Neutrophil (primary cell): Measurements from ENCODE around the gene SDCCAG8.

Experiments
- H3K27ac ChIP-seq: fragments of 200-600 bp; sonication (generic); 2 replicates; pipeline ENCODE4 v1.5.1; 2016; ENCODE audit warnings: mild to moderate bottlenecking, moderate library complexity
- H3K27me3 ChIP-seq: fragments of 200-600 bp; sonication (generic); 2 replicates; pipeline ENCODE4 v1.6.0; 2016; ENCODE audit warnings: mild to moderate bottlenecking
- H3K36me3 ChIP-seq: fragments of 200-600 bp; sonication (generic); 2 replicates; pipeline ENCODE4 v1.5.1; 2017
- H3K4me1 ChIP-seq, 2 experiments: fragments of 200-600 bp in 1 of 2; sonication (generic) in 1 of 2; 1 replicate in 1 of 2; 2 replicates in 1 of 2; pipeline versions ENCODE4 v1.5.1 to v1.6.1; 2013 to 2016; ENCODE audit warnings: low read depth in 1 of 2, low read length in 1 of 2, mild to moderate bottlenecking in 1 of 2, moderate library complexity in 1 of 2; ENCODE audit not compliant: control insufficient read depth in 1 of 2, insufficient read depth in 1 of 2
- H3K4me3 ChIP-seq, 2 experiments: fragments of 200-600 bp in 1 of 2; sonication (generic) in 1 of 2; 1 replicate in 1 of 2; 2 replicates in 1 of 2; pipeline ENCODE4 v1.5.1; 2013 to 2016; ENCODE audit warnings: low read depth in 1 of 2, low read length in 1 of 2, mild to moderate bottlenecking in 1 of 2, moderate library complexity in 1 of 2
- H3K9me3 ChIP-seq: fragments of 200-600 bp; sonication (generic); 2 replicates; pipeline ENCODE4 v1.5.1; 2016
- TF ChIP-seq, protein P1 (sequence below): fragments of 200-600 bp; sonication (generic); IDR thresholded peaks from 2 replicates; pipeline ENCODE4 v1.5.1; 2016; ENCODE audit warnings: antibody characterized with exemption

Gene SDCCAG8

DNA sequence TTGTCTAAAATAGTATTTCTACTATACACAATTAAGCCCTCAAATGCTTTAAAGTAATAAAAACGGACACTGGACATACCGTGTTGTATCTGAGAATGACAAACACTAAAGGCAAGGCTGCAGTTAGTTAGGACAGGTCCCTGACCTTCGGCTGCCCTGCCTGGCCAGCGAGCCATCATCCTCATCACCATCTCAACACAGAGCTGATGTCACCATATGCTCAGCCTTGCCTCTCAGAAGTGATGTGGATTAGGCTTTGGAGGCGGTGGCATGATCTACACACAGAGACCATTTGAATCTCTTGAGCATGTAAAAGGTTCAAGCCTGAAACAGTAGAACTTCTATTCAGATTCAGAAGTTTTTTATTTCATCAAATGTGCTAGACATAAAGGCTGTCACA, 244.7 kb downstream of the SDCCAG8 start:
- Histone ChIP-seq H3K27ac (no peak overlapping the region), H3K36me3 (no peaks in the 10 kb centered on the region)

GRCh38 chr1:243501002-243501401, 245.2 kb downstream of the SDCCAG8 start:
- H3K36me3 ChIP-seq: no peaks in the 10 kb centered on the region
- H3K27ac ChIP-seq: no peak overlapping the region
- H3K4me3 ChIP-seq: no peak overlapping the region
- H3K4me1 ChIP-seq: peaks cover 7 to 9% of the 10 kb centered on the region in 2 experiments
- TF ChIP-seq, protein P1, sequence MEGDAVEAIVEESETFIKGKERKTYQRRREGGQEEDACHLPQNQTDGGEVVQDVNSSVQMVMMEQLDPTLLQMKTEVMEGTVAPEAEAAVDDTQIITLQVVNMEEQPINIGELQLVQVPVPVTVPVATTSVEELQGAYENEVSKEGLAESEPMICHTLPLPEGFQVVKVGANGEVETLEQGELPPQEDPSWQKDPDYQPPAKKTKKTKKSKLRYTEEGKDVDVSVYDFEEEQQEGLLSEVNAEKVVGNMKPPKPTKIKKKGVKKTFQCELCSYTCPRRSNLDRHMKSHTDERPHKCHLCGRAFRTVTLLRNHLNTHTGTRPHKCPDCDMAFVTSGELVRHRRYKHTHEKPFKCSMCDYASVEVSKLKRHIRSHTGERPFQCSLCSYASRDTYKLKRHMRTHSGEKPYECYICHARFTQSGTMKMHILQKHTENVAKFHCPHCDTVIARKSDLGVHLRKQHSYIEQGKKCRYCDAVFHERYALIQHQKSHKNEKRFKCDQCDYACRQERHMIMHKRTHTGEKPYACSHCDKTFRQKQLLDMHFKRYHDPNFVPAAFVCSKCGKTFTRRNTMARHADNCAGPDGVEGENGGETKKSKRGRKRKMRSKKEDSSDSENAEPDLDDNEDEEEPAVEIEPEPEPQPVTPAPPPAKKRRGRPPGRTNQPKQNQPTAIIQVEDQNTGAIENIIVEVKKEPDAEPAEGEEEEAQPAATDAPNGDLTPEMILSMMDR: no peak
- H3K9me3 ChIP-seq: no peaks in the 10 kb centered on the region
- no peaks in the 10 kb centered on the region for H3K27me3 ChIP-seq

More for the DNA sequence above, 244.7 kb downstream of the SDCCAG8 start:
- peaks cover 10 to 14% of the 10 kb centered on the region in 2 experiments for H3K4me1 ChIP-seq
- no peaks in the 10 kb centered on the region for H3K27me3 ChIP-seq
- no peaks in the 10 kb centered on the region for H3K9me3 ChIP-seq
- TF ChIP-seq, protein P1: no peak
- H3K4me3 ChIP-seq: no peak overlapping the region

GRCh38 chr1:243503155-243503554, 247.3 kb downstream of the SDCCAG8 start:
- H3K9me3 ChIP-seq: no peaks in the 10 kb centered on the region
- no peaks in the 10 kb centered on the region for H3K36me3 ChIP-seq
- H3K27ac ChIP-seq: no peak overlapping the region
- H3K4me1 ChIP-seq: no peaks in the 10 kb centered on the region
- TF ChIP-seq, protein P1: no peak
- H3K27me3 ChIP-seq: no peaks in the 10 kb centered on the region
- H3K4me3 ChIP-seq: no peak overlapping the region

- H3K27me3 ChIP-seq: no peaks in the 10 kb centered on the region
Observed at GRCh38 chr1:243505986-243506689, 250.3 kb downstream of the SDCCAG8 start.

DNA sequence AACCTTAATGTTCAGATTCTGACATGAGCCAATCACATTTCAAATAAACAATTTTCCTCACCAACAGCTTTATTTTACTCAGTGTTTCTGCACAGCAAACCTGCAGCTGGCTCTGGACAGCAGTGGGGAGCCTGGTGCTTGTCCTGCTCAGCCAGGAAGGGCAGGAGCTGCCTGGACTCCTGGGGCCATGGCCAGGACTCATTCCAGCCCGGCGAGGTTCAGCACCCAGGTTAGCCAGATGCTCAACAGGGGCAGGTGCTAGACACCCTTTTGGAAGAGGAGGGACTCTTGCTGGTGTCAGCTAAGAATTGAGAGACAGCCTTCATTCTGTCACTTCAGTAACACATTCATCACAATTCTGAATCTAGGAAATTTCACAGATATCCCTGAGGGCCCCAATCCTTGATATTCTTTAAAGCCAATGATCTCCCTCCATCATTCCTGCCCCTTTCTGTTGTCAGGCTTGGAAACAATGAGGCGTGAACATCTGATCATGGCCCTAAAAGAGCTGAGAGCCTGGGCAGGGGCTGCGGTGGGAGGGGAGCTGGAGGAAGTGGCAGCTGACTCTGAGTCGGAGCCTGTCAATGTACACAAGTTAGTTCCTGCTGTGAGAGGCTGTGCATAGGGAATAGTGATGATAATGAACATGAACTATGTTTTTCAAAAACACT, 251.3 kb downstream of the SDCCAG8 start:
- Histone ChIP-seq H3K27me3 (no peaks in the 10 kb centered on the region), H3K36me3 (no peaks in the 10 kb centered on the region), H3K9me3 (no peaks in the 10 kb centered on the region), H3K27ac (no peak overlapping the region), H3K4me1 (no peaks in the 10 kb centered on the region), H3K4me3 (no peak overlapping the region)
- TF ChIP-seq, protein P1: no peak

More at GRCh38 chr1:243505986-243506689, 250.3 kb downstream of the SDCCAG8 start:
- Histone ChIP-seq H3K36me3 (no peaks in the 10 kb centered on the region), H3K27ac (no peak overlapping the region), H3K4me1 (no peaks in the 10 kb centered on the region), H3K9me3 (no peaks in the 10 kb centered on the region), H3K4me3 (no peak overlapping the region)
- TF ChIP-seq, protein P1: no peak
